Measurements from ENCODE around the gene CASKIN1. TPM values are rescaled to one million over a fixed set of nuclear protein-coding genes. Genes with fewer than 3 reads are reported as not detected.

The CASKIN1 gene
- total and polyA plus RNA-seq, 2 of the 8 experiments (the other 6 are each of a cell fraction or from before 2014, with no cell fraction given) = 1.2 to 6.4 TPM

DNA sequence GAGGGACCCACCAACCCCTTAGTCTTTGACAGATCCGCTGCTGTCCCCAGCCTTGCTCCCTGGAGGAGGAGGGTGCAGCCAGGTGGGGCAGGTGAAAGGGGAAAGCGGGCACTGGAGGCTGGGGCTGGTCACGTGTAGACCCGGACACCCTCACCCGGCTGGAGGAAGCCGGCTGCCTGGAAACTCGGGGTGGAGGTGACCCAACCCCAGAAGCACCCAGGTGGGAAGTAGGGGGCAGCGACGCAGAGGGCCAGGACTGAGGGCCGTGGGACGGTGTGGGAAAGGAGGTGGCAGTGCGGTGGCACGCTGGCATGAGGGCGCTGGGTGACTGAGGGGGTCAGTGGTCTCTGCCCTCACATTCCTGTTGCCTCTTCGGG is 38.2 kb downstream of the CASKIN1 start:
- Histone ChIP-seq H2BK5ac (ENCODE audit: low read depth, low read length) (no peak overlapping the region), H3K56ac (replicated peaks; ENCODE audit: insufficient read length, low read depth, low read length) (no peak overlapping the region)
- no peak for FAIRE-seq

More for the DNA sequence above, 38.2 kb downstream of the CASKIN1 start:
- Histone ChIP-seq H3K36me3 (ENCODE audit: control insufficient read depth in 2 of 4, insufficient read depth in 4 of 4, low read length in 3 of 4) (peaks cover 3 to 16% (median 9%) of the 10 kb centered on the region in 4 experiments; a peak in 6 of 8 replicates), H2AFZ (ENCODE audit: low read length) (no peak overlapping the region), H2BK15ac (ENCODE audit: low read length) (no peak overlapping the region), H4K8ac (ENCODE audit: extremely low read depth, insufficient read depth, low read length) (no peak overlapping the region; the same call in 1 of the 2 replicates), H2AK5ac (ENCODE audit: low read depth, low read length) (no peak overlapping the region), H4K91ac (replicated peaks; ENCODE audit: insufficient read length, low read length) (no peak overlapping the region), H4K20me1 (replicated peaks in 1 of 2; ENCODE audit: control insufficient read depth in 1 of 2, insufficient read depth in 2 of 2, low read length in 2 of 2) (peaks cover 34 to 61% of the 10 kb centered on the region in 2 experiments), H3K23ac (ENCODE audit: insufficient read length) (no peak overlapping the region), H3K79me1 (ENCODE audit: low read depth, low read length) (peaks cover 25% of the 10 kb centered on the region), H3K4me1 (replicated peaks in 1 of 4; ENCODE audit: control insufficient read depth in 3 of 4, insufficient read depth in 4 of 4, low read length in 3 of 4) (peaks cover 0 to 32% (median 19%) of the 10 kb centered on the region in 4 experiments; a peak in 5 of 7 replicates), H3K9ac (replicated peaks in 1 of 4; ENCODE audit: extremely low read depth in 1 of 4, low read depth in 3 of 4, low read length in 3 of 4) (no peak overlapping the region), H4K5ac (ENCODE audit: insufficient read length, low read depth, low read length) (no peak overlapping the region), H3K14ac (ENCODE audit: insufficient read length) (no peak overlapping the region), H3K79me2 (ENCODE audit: control insufficient read depth in 1 of 2, insufficient read depth in 2 of 2, low read length in 2 of 2) (peaks cover 46 to 90% of the 10 kb centered on the region in 2 experiments), H2BK12ac (ENCODE audit: low read depth, low read length) (peak overlapping the region; percentile 68; the same call in 1 of the 2 replicates), H3K4ac (replicated peaks; ENCODE audit: insufficient read length, low read depth, low read length) (no peak overlapping the region), H3K9me3 (ENCODE audit: insufficient read depth in 2 of 2, low read depth in 1 of 2, low read length in 1 of 2) (no peaks in the 10 kb centered on the region; a peak in 1 of 4 replicates), H3K27me3 (replicated peaks in 1 of 4; ENCODE audit: control insufficient read depth in 3 of 4, extremely low read depth in 1 of 4, insufficient read depth in 3 of 4, low read length in 3 of 4) (no peaks in the 10 kb centered on the region), H3K23me2 (ENCODE audit: low read depth, low read length) (peaks cover 16% of the 10 kb centered on the region; the same call in 1 of the 2 replicates), H2BK20ac (ENCODE audit: low read length) (no peak overlapping the region), H3K4me2 (ENCODE audit: insufficient read depth in 1 of 2, low read depth in 2 of 2, low read length in 2 of 2) (peak overlapping the region in 1 of 2 experiments; percentile 26; a peak in 1 of 4 replicates), H2BK120ac (replicated peaks; ENCODE audit: low read depth, low read length) (no peak overlapping the region), H3K27ac (ENCODE audit: low read depth, low read length) (no peak overlapping the region), H3K18ac (ENCODE audit: extremely low read depth, low read length) (no peak overlapping the region), H3K4me3 (ENCODE audit: extremely low read depth in 1 of 4, insufficient read depth in 2 of 4, low read depth in 3 of 4, low read length in 4 of 4) (no peak overlapping the region)
- no peak for TF ChIP-seq SIN3A (conservative IDR thresholded peaks at IDR 0.05 in 1 of 2, IDR thresholded peaks at IDR 0.05 in 1 of 2; ENCODE audit: low read depth in 1 of 2, low read length in 2 of 2)
- TF ChIP-seq CEBPB (IDR thresholded peaks at IDR 0.05; ENCODE audit: low read depth, low read length) = no peak
- no peak for TF ChIP-seq JUND (IDR thresholded peaks at IDR 0.05; ENCODE audit: low read length)
- TF ChIP-seq RBBP5 (IDR thresholded peaks at IDR 0.05; ENCODE audit: borderline replicate concordance, low read depth, low read length) = no peak
- no peak for TF ChIP-seq SP1 (IDR thresholded peaks at IDR 0.05; ENCODE audit: low read depth, low read length)
- TF ChIP-seq, protein P1, sequence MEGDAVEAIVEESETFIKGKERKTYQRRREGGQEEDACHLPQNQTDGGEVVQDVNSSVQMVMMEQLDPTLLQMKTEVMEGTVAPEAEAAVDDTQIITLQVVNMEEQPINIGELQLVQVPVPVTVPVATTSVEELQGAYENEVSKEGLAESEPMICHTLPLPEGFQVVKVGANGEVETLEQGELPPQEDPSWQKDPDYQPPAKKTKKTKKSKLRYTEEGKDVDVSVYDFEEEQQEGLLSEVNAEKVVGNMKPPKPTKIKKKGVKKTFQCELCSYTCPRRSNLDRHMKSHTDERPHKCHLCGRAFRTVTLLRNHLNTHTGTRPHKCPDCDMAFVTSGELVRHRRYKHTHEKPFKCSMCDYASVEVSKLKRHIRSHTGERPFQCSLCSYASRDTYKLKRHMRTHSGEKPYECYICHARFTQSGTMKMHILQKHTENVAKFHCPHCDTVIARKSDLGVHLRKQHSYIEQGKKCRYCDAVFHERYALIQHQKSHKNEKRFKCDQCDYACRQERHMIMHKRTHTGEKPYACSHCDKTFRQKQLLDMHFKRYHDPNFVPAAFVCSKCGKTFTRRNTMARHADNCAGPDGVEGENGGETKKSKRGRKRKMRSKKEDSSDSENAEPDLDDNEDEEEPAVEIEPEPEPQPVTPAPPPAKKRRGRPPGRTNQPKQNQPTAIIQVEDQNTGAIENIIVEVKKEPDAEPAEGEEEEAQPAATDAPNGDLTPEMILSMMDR (IDR thresholded peaks at IDR 0.05; ENCODE audit: control extremely low read depth in 1 of 3, insufficient read depth in 1 of 3, low read depth in 1 of 3, low read length in 3 of 3) = no peak
- no peak for TF ChIP-seq CBX8 (IDR thresholded peaks at IDR 0.05; ENCODE audit: borderline replicate concordance, low read depth, low read length)
- no peak for TF ChIP-seq PHF8 (conservative IDR thresholded peaks at IDR 0.05; ENCODE audit: low read depth, low read length)
- no peak for TF ChIP-seq SAP30 (IDR thresholded peaks at IDR 0.05; ENCODE audit: insufficient read depth, insufficient replicate concordance, low read length)
- no peak for TF ChIP-seq BRCA1 (IDR thresholded peaks at IDR 0.05; ENCODE audit: low read depth, low read length)
- TF ChIP-seq POLR2A (IDR thresholded peaks at IDR 0.05; ENCODE audit: control extremely low read depth in 1 of 2, low read depth in 2 of 2, low read length in 2 of 2) = no peak
- POLR2A ChIA-PET (ENCODE audit: partially characterized antibody) = interaction anchor here (0.5 to 15.0 kb wide), 9 partner anchors 12 to 136 kb away, joined by 3 to 312 read pairs (median 5); partner anchors contain the start of genes BRICD5, DNASE1L2, MLST8 and PGP
- DNase-seq (ENCODE audit: low read depth in 1 of 2, low spot score in 2 of 2) = no peak
- WGBS, 2 experiments (ENCODE audit: extremely low coverage in 1 of 2, insufficient coverage in 1 of 2, insufficient read length in 1 of 2, insufficient replicate concordance in 2 of 2, low coverage in 1 of 2, low lambda C conversion rate in 2 of 2, missing lambda C conversion rate in 1 of 2) = 90% methylated on average over 15 of the region's 15 CpGs; no CpG with 5 or more reads in 1 of the 2 experiments
- CTCF ChIA-PET (ENCODE audit: partially characterized antibody) = interaction anchor here (0.8 to 2.0 kb wide), 2 partner anchors 11 to 18 kb away, joined by 3 to 6 read pairs; no protein-coding TSS in a partner anchor

Measured in H1 (cell line).